ENCODE results near the gene TTC13.

The TTC13 gene

GRCh38 chr1:230935852-230936251 is 42.8 kb downstream of the TTC13 start:
- no peak overlapping the region for H3K4me3 ChIP-seq (ENCODE audit: low read depth, low read length)
- TF ChIP-seq CTCF (IDR thresholded peaks at IDR 0.05; ENCODE audit: low read depth, low read length): no peak

GRCh38 chr1:230930986-230931385 is 47.7 kb downstream of the TTC13 start:
- TF ChIP-seq CTCF (IDR thresholded peaks at IDR 0.05; ENCODE audit: low read depth, low read length): no peak
- H3K4me3 ChIP-seq (ENCODE audit: low read depth, low read length): no peak overlapping the region

- H3K4me3 ChIP-seq (ENCODE audit: low read depth, low read length): no peak overlapping the region
- no peak for TF ChIP-seq CTCF (IDR thresholded peaks at IDR 0.05; ENCODE audit: low read depth, low read length)
Measured at GRCh38 chr1:230926182-230926581, 52.5 kb downstream of the TTC13 start.

- H3K4me3 ChIP-seq (ENCODE audit: low read depth, low read length): no peak overlapping the region
- no peak for TF ChIP-seq CTCF (IDR thresholded peaks at IDR 0.05; ENCODE audit: low read depth, low read length)
Measured at GRCh38 chr1:230925608-230926007, 53.1 kb downstream of the TTC13 start.

- TF ChIP-seq CTCF (IDR thresholded peaks at IDR 0.05; ENCODE audit: low read depth, low read length): no peak
- H3K4me3 ChIP-seq (ENCODE audit: low read depth, low read length): no peak overlapping the region
Measured at GRCh38 chr1:230923176-230923575, 55.5 kb downstream of the TTC13 start.

GRCh38 chr1:230922620-230923019 is 56.0 kb downstream of the TTC13 start:
- no peak for TF ChIP-seq CTCF (IDR thresholded peaks at IDR 0.05; ENCODE audit: low read depth, low read length)
- H3K4me3 ChIP-seq (ENCODE audit: low read depth, low read length): no peak overlapping the region

- TF ChIP-seq CTCF (IDR thresholded peaks at IDR 0.05; ENCODE audit: low read depth, low read length): no peak
- no peak overlapping the region for H3K4me3 ChIP-seq (ENCODE audit: low read depth, low read length)
Measured at GRCh38 chr1:230919207-230919606, 59.5 kb downstream of the TTC13 start.
